K562 (cell line): ENCODE measurements around the gene SPATA3. TPM values are rescaled to one million over a fixed set of nuclear protein-coding genes. Genes with fewer than 3 reads are reported as not detected.

Source experiments
- ATAC-seq: fragments of 200-7000 bp; cut with Tn5 transposase; 3 replicates; pipeline ENCODE4 v1.9.1; 2020; ENCODE audit warnings: moderate library complexity
- BruUV-seq: library from RNA; stranded (reverse); fragments of 400-500 nt; replicated peaks from 2 replicates; lab custom pipeline; 2021; lab: Mats Ljungman, UMichigan
- CTCF ChIA-PET: fragments of 300-600 bp; formaldehyde crosslinking; extraction: SDS; loops from one replicate; lab custom pipeline; 2021; ENCODE audit warnings: low intra/inter-chr PET ratio; lab: Yijun Ruan, JAX
- POLR2A ChIA-PET: fragments of 300-600, 350-650 bp; sonication (Branson Sonifier 250); formaldehyde crosslinking; extraction: SDS; loops from one replicate; lab custom pipeline; 2021; ENCODE audit warnings: antibody characterized with exemption, inconsistent platforms; lab: Yijun Ruan, JAX
- DNase-seq, 4 experiments: peaks; one replicate each; pipeline versions ENCODE4 v3.0.0 to v3.0.0-alpha.2; 2011 to 2018; ENCODE audit warnings: low spot score in 3 of 4, mixed read lengths in 3 of 4; ENCODE audit errors: extremely low read depth in 1 of 4
- FAIRE-seq: peaks from 2 replicates; lab custom pipeline; 2011; peaks lifted over from hg19 to GRCh38; lab: Jason Lieb, UNC
- H2AFZ ChIP-seq: 2 replicates; pipeline ENCODE4 v1.6.0; 2011; ENCODE audit warnings: low read depth, low read length, control low read depth, inconsistent platforms
- H3K27ac ChIP-seq: fragments of 200-600 bp; 3 replicates; pipeline ENCODE4 v1.8.0; 2011; ENCODE audit warnings: low read depth, mild to moderate bottlenecking, control low read depth, inconsistent platforms, low read length, moderate library complexity, mixed read lengths; ENCODE audit errors: extremely low read depth
- H3K27me3 ChIP-seq, 2 experiments: fragments of 300-600 bp in 1 of 2; 2 replicates in 1 of 2; 3 replicates in 1 of 2; pipeline versions ENCODE4 v1.6.0 to v1.8.0; 2011; ENCODE audit warnings: inconsistent platforms in 2 of 2, low read length in 2 of 2, mild to moderate bottlenecking in 1 of 2, mixed read lengths in 1 of 2, moderate library complexity in 1 of 2; ENCODE audit not compliant: control insufficient read depth in 2 of 2, insufficient read depth in 2 of 2
- H3K36me3 ChIP-seq: fragments of 300-600 bp; 3 replicates; pipeline ENCODE4 v1.8.0; 2011; ENCODE audit warnings: mild to moderate bottlenecking, low read length, inconsistent platforms; ENCODE audit not compliant: control insufficient read depth, insufficient read depth
- H3K4me1 ChIP-seq, 2 experiments: fragments of 200-600 bp in 1 of 2; replicated peaks in 1 of 2; 2 replicates in 1 of 2; 3 replicates in 1 of 2; pipeline versions ENCODE4 v1.5.1 to v1.8.0; 2011; ENCODE audit warnings: inconsistent platforms in 2 of 2, low read length in 2 of 2, mild to moderate bottlenecking in 1 of 2, mixed read lengths in 1 of 2, moderate library complexity in 1 of 2; ENCODE audit not compliant: control insufficient read depth in 2 of 2, insufficient read depth in 2 of 2
- H3K4me2 ChIP-seq: 2 replicates; pipeline ENCODE4 v1.6.1; 2011; ENCODE audit warnings: low read length, control low read depth, inconsistent platforms, mixed read lengths; ENCODE audit not compliant: insufficient read depth
- H3K4me3 ChIP-seq: fragments of 200-600 bp; sonication (generic), shearing (Covaris generic); 2 replicates; pipeline ENCODE4 v1.5.1; 2016; ENCODE audit warnings: control low read depth, inconsistent platforms
- H3K79me2 ChIP-seq: fragments of 200-600 bp; 3 replicates; pipeline ENCODE4 v1.8.0; 2011; ENCODE audit warnings: low read length, inconsistent platforms; ENCODE audit not compliant: control insufficient read depth, insufficient read depth
- H3K9ac ChIP-seq, 2 experiments: 2 replicates each; pipeline versions ENCODE4 v1.6.0 to v1.6.1; 2011; ENCODE audit warnings: low read depth in 2 of 2, low read length in 2 of 2, control low read depth in 1 of 2, inconsistent platforms in 1 of 2, mild to moderate bottlenecking in 1 of 2, mixed read lengths in 1 of 2; ENCODE audit not compliant: insufficient read depth in 1 of 2
- H3K9me1 ChIP-seq: one replicate; pipeline ENCODE4 v1.6.0; 2011; ENCODE audit warnings: inconsistent platforms, mild to moderate bottlenecking, low read length, moderate library complexity; ENCODE audit not compliant: control insufficient read depth, insufficient read depth
- H3K9me3 ChIP-seq: replicated peaks from 2 replicates; pipeline ENCODE4 v1.5.1; 2011; ENCODE audit warnings: low read depth, low read length, inconsistent platforms; ENCODE audit not compliant: control insufficient read depth, insufficient read depth
- H4K20me1 ChIP-seq: replicated peaks from 2 replicates; pipeline ENCODE4 v1.6.1; 2011; ENCODE audit warnings: low read length, inconsistent platforms, mixed read lengths; ENCODE audit not compliant: control insufficient read depth, insufficient read depth
- BCOR ChIP-seq: fragments of 450-650 bp; IDR thresholded peaks from 2 replicates; pipeline ENCODE4 v1.6.1; 2016
- CHD2 ChIP-seq: IDR thresholded peaks from 2 replicates; pipeline ENCODE4 v1.6.1; 2011; ENCODE audit warnings: low read depth, low read length
- CSDE1 ChIP-seq, 2 experiments: fragments of 450-650 bp; IDR thresholded peaks; 2 replicates each; pipeline ENCODE4 v1.6.1; 2016; ENCODE audit warnings: mild to moderate bottlenecking in 1 of 2
- ELK3 ChIP-seq: fragments of 450-650 bp; formaldehyde crosslinking; IDR thresholded peaks from 2 replicates; pipeline ENCODE4 v1.4.0; 2020; ENCODE audit warnings: mild to moderate bottlenecking
- EP300 ChIP-seq: IDR thresholded peaks from 2 replicates; pipeline ENCODE4 v1.6.1; 2012; ENCODE audit warnings: low read length, improper control_type of control experiment
- ESRRA ChIP-seq: fragments of 450-650 bp; IDR thresholded peaks from 2 replicates; pipeline ENCODE4 v1.6.1; 2014; ENCODE audit warnings: low read depth, mild to moderate bottlenecking, moderate library complexity, borderline replicate concordance
- MXI1 ChIP-seq: IDR thresholded peaks from 2 replicates; pipeline ENCODE4 v1.6.1; 2011; ENCODE audit warnings: low read depth, mild to moderate bottlenecking, improper control_type of control experiment, low read length
- NR2C1 ChIP-seq, 2 experiments: fragments of 450-650 bp; IDR thresholded peaks; 2 replicates each; pipeline ENCODE4 v1.6.1; 2017; ENCODE audit warnings: mild to moderate bottlenecking in 2 of 2, antibody characterized with exemption in 1 of 2, inconsistent platforms in 1 of 2, missing compliant biosample characterization in 1 of 2, missing genetic modification characterization in 1 of 2
- SP1 ChIP-seq: sonication (generic); formaldehyde crosslinking; IDR thresholded peaks from 2 replicates; pipeline ENCODE4 v1.8.1; 2022; ENCODE audit warnings: mild to moderate bottlenecking, missing genetic modification reagents
- XRCC5 ChIP-seq: fragments of 200-400 bp; formaldehyde crosslinking; IDR thresholded peaks from 2 replicates; pipeline ENCODE4 v1.6.1; 2017; ENCODE audit warnings: low read depth, mild to moderate bottlenecking, low read length
- ZC3H4 ChIP-seq: sonication (generic); formaldehyde crosslinking; IDR thresholded peaks from 2 replicates; pipeline ENCODE4 v1.9.0; 2021; ENCODE audit warnings: missing genetic modification reagents, borderline replicate concordance
- WGBS: fragments of 100-300 bp; shearing (Covaris generic); methylation state at CpG from one replicate; pipeline ENCODE4 v1.1.6; 2016; ENCODE audit warnings: low coverage, mixed read lengths; ENCODE audit not compliant: insufficient coverage; ENCODE audit errors: missing lambda C conversion rate; 5-methylcytosine and 5-hydroxymethylcytosine counted together
- in situ Hi-C: fragments of 300-500 bp; cut with MboI; formaldehyde crosslinking; loops from 4 replicates; pipeline ENCODE4 v1.15.0; 2018; ENCODE audit warnings: inconsistent platforms, mixed read lengths
- intact Hi-C: fragments of 100-400 bp; cut with micrococcal nuclease; formaldehyde crosslinking; loops from 2 replicates; pipeline ENCODE4 v1.14.2; 2022
- polyA plus RNA-seq, 8 experiments: library from polyadenylated mRNA; depleted of rRNA in 4 of 8; stranded (reverse) in 5 of 8; unstranded in 3 of 8; fragments of >200 nt; fragmentation: Nextera tagmentation in 2 of 8; fragmentation: Illumina TruSeq in 1 of 8; extraction: Ambion mirVana in 2 of 8; extraction: Trizol in 1 of 8; gene quantifications; 2 replicates each; pipeline versions ENCODE4 v1.2.1 to v1.2.3, GENCODE V29; 2011 to 2014; ENCODE audit warnings: inconsistent platforms in 1 of 8, missing spikeins in 1 of 8
- total RNA-seq, 7 experiments: library from RNA; depleted of rRNA in 6 of 7; stranded (reverse); fragments of >200 nt in 6 of 7; fragmentation: Illumina TruSeq in 2 of 7; extraction: Trizol in 2 of 7; gene quantifications; 2 replicates each; pipeline versions ENCODE4 v1.2.1 to v1.2.3, GENCODE V29; 2011 to 2021; ENCODE audit warnings: low replicate concordance in 1 of 7
- TF ChIP-seq, protein P1 (sequence below): fragments of 200-400 bp; formaldehyde crosslinking; IDR thresholded peaks from 2 replicates; pipeline ENCODE4 v1.6.1; 2017; ENCODE audit warnings: mild to moderate bottlenecking, low read depth, low read length, moderate library complexity
- TF ChIP-seq, protein P2 (sequence below): fragments of 250-450 bp; sonication (Bioruptor Pico); IDR thresholded peaks from 2 replicates; pipeline ENCODE4 v1.6.1; 2021; ENCODE audit warnings: mild to moderate bottlenecking

SPATA3 gene
- total and polyA plus RNA-seq, 9 of the 15 experiments (the other 6 are each of a cell fraction or from before 2014, with no cell fraction given) = not detected

DNA sequence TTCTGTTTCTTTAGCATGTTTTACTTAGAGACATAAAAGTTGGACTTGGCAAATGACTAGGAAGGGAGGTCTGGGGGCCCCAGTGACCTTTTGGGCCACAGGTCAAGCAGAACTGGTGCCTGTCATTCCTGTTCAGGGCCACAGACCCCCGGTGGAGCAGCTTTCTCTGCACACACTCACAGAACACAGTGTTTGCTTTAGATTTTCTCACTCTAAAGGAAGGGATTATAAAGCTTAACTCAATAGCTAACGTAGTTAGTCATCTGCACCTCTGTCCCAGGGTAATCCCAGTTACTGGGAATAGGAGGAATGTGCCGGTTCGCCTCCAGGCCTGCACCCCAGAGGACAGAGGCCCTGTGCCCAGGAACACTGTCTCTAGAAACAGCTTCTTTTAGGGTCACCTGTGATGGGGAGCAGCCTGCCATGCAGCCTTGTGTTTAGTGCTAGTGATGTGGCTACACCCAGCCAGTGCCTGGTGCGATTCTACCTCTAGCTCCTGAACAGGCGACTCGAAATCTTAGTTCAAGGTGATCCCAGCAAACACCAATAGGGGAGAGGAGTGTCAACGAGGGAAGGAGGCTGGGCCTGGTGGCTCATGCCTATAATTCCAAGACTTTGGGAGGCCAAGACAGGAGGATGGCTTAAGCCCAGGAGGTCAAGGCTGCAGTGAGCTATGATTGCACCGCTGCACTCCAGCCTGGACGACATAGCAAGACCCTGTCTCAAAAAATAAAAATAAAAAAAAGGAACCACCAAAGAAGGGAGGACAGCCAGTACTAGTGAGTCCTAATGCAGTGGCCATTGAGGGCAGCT is 11.6 kb downstream of the SPATA3 start:
- TF ChIP-seq ZC3H4 (no peak), ESRRA (no peak), NR2C1 (IDR thresholded peaks at IDR 0.05) (no peak), NR2C1 (tag; IDR thresholded peaks at IDR 0.05) (no peak), SP1 (CRISPR knock-in tag) (no peak)
- H3K27me3 ChIP-seq = peaks cover 10 to 38% of the 10 kb centered on the region in 2 experiments; a peak in 3 of 5 replicates
- no peaks in the 10 kb centered on the region; the same call in 1 of the 2 replicates for H4K20me1 ChIP-seq
- FAIRE-seq (no peak), ATAC-seq (no peak), DNase-seq (no peak)
- intact Hi-C loops (no loop called here), in situ Hi-C loops (no loop called here)
- H3K4me3 ChIP-seq = no peak overlapping the region
- ChIA-PET CTCF (no interaction called here), POLR2A (no interaction called here)
- H3K4me2 ChIP-seq = no peak overlapping the region
- no peak overlapping the region for H3K9ac ChIP-seq
- no peaks in the 10 kb centered on the region for H3K79me2 ChIP-seq
- no peaks in the 10 kb centered on the region for H3K9me3 ChIP-seq
- H3K4me1 ChIP-seq = no peaks in the 10 kb centered on the region
- WGBS = 0% methylated on average over 8 of the region's 10 CpGs
- no peak overlapping the region for H2AFZ ChIP-seq
- no TSS peak for BruUV-seq
- H3K9me1 ChIP-seq = no peaks in the 10 kb centered on the region
- no peaks in the 10 kb centered on the region for H3K36me3 ChIP-seq
- no peak overlapping the region for H3K27ac ChIP-seq

- no peak overlapping the region for H3K4me2 ChIP-seq
- no peaks in the 10 kb centered on the region for H3K4me1 ChIP-seq
- intact Hi-C loops (no loop called here), in situ Hi-C loops (no loop called here)
- H3K36me3 ChIP-seq = no peaks in the 10 kb centered on the region
- ChIA-PET CTCF (no interaction called here), POLR2A (no interaction called here)
- no peak overlapping the region for H3K4me3 ChIP-seq
- H3K9me1 ChIP-seq = no peaks in the 10 kb centered on the region
- H3K79me2 ChIP-seq = no peaks in the 10 kb centered on the region
- peaks cover 10 to 31% of the 10 kb centered on the region in 2 experiments; a peak in 3 of 5 replicates for H3K27me3 ChIP-seq
- FAIRE-seq = no peak
- DNase-seq = no peak
- no peak overlapping the region for H3K27ac ChIP-seq
- WGBS = 0% methylated on average over 5 of the region's 6 CpGs
- ATAC-seq = no peak
- no peaks in the 10 kb centered on the region; the same call in 1 of the 2 replicates for H4K20me1 ChIP-seq
- no peaks in the 10 kb centered on the region for H3K9me3 ChIP-seq
- BruUV-seq = no TSS peak
- H3K9ac ChIP-seq = no peak overlapping the region
- no peak overlapping the region for H2AFZ ChIP-seq
- TF ChIP-seq MXI1 (no peak), ELK3 (no peak), EP300 (no peak), BCOR (no peak), CSDE1 (IDR thresholded peaks at IDR 0.05) (no peak), CHD2 (no peak), XRCC5 (no peak)
- TF ChIP-seq, protein P1, sequence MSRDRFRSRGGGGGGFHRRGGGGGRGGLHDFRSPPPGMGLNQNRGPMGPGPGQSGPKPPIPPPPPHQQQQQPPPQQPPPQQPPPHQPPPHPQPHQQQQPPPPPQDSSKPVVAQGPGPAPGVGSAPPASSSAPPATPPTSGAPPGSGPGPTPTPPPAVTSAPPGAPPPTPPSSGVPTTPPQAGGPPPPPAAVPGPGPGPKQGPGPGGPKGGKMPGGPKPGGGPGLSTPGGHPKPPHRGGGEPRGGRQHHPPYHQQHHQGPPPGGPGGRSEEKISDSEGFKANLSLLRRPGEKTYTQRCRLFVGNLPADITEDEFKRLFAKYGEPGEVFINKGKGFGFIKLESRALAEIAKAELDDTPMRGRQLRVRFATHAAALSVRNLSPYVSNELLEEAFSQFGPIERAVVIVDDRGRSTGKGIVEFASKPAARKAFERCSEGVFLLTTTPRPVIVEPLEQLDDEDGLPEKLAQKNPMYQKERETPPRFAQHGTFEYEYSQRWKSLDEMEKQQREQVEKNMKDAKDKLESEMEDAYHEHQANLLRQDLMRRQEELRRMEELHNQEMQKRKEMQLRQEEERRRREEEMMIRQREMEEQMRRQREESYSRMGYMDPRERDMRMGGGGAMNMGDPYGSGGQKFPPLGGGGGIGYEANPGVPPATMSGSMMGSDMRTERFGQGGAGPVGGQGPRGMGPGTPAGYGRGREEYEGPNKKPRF = no peak
- TF ChIP-seq, protein P2, sequence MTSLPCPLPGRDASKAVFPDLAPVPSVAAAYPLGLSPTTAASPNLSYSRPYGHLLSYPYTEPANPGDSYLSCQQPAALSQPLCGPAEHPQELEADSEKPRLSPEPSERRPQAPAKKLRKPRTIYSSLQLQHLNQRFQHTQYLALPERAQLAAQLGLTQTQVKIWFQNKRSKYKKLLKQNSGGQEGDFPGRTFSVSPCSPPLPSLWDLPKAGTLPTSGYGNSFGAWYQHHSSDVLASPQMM (CRISPR knock-in tag) = no peak
Observed at GRCh38 chr2:231008131-231008530, 12.2 kb downstream of the SPATA3 start.
